GM18868 (cell line): ENCODE data around the gene LAMB4.

Experiments used
- ATAC-seq: cut with Tn5 transposase; IDR thresholded peaks from one replicate; pipeline ENCODE4 v1.9.1; 2021; ENCODE audit warnings: mild to moderate bottlenecking, moderate library complexity; ENCODE audit not compliant: unreplicated experiment

The LAMB4 gene

GRCh38 chr7:108130261-108130660, at the start of gene LAMB4:
TSS of gene LAMB4 (minus strand) at chr7:108130361. CDS start at chr7:108123164, 7,197 bp downstream.
- ATAC-seq, result no peak

- no peak for ATAC-seq
Measured at GRCh38 chr7:108178398-108178797, 48.2 kb upstream of the LAMB4 start.

GRCh38 chr7:108171164-108171563, 41.0 kb upstream of the LAMB4 start:
- no peak for ATAC-seq

GRCh38 chr7:108170251-108170650, 40.1 kb upstream of the LAMB4 start:
- no peak for ATAC-seq

GRCh38 chr7:108167460-108167859, 37.3 kb upstream of the LAMB4 start:
- no peak for ATAC-seq

GRCh38 chr7:108166687-108167086, 36.5 kb upstream of the LAMB4 start:
- ATAC-seq, result no peak

- no peak for ATAC-seq
Measured at GRCh38 chr7:108165723-108166122, 35.6 kb upstream of the LAMB4 start.

- no peak for ATAC-seq
Measured at GRCh38 chr7:108164946-108165345, 34.8 kb upstream of the LAMB4 start.

- ATAC-seq, result no peak
Measured at GRCh38 chr7:108164342-108164741, 34.2 kb upstream of the LAMB4 start.

- ATAC-seq, result no peak
Measured at GRCh38 chr7:108158776-108159175, 28.6 kb upstream of the LAMB4 start.

- ATAC-seq, result no peak
Measured at GRCh38 chr7:108157606-108158335, 27.6 kb upstream of the LAMB4 start.

- ATAC-seq, result no peak
Measured at GRCh38 chr7:108156897-108157605, 26.9 kb upstream of the LAMB4 start.

- ATAC-seq, result no peak
Measured at GRCh38 chr7:108152198-108152597, 22.0 kb upstream of the LAMB4 start.

GRCh38 chr7:108149908-108150307, 19.7 kb upstream of the LAMB4 start:
- ATAC-seq, result no peak

- ATAC-seq, result no peak
Measured at GRCh38 chr7:108149119-108149518, 19.0 kb upstream of the LAMB4 start.

GRCh38 chr7:108147031-108147563, 16.9 kb upstream of the LAMB4 start:
- ATAC-seq, result no peak

GRCh38 chr7:108146070-108146842, 16.1 kb upstream of the LAMB4 start:
- ATAC-seq, result no peak

- no peak for ATAC-seq
Measured at GRCh38 chr7:108145401-108145800, 15.2 kb upstream of the LAMB4 start.

- no peak for ATAC-seq
Measured at GRCh38 chr7:108144931-108145330, 14.8 kb upstream of the LAMB4 start.

GRCh38 chr7:108143658-108144420, 13.7 kb upstream of the LAMB4 start:
- peak; percentile 56 for ATAC-seq
